Osteoblast (primary cell): ENCODE data around the gene SEMA4C. TPM values are rescaled to one million over a fixed set of nuclear protein-coding genes. Genes with fewer than 3 reads are reported as not detected.
A peak's percentile ranks its signal among the peaks of the same experiment; 100 is the strongest.

ENCODE experiments used
- DNase-seq: peaks from one replicate; pipeline ENCODE4 v3.0.0; 2011; ENCODE audit warnings: low spot score, mixed read lengths; ENCODE audit not compliant: insufficient read length; ENCODE audit errors: missing footprints
- H2AFZ ChIP-seq: 2 replicates; pipeline ENCODE4 v1.6.0; 2011; ENCODE audit warnings: mild to moderate bottlenecking, low read length
- H3K27ac ChIP-seq: 2 replicates; pipeline ENCODE4 v1.5.1; 2011; ENCODE audit warnings: mild to moderate bottlenecking, low read depth, low read length, moderate library complexity
- H3K27me3 ChIP-seq: 2 replicates; pipeline ENCODE4 v1.6.0; 2012; ENCODE audit warnings: mild to moderate bottlenecking, control low read depth, inconsistent platforms, low read length, moderate library complexity; ENCODE audit not compliant: insufficient read depth
- H3K36me3 ChIP-seq: 2 replicates; pipeline ENCODE4 v1.5.1; 2011; ENCODE audit warnings: mild to moderate bottlenecking, low read length, control low read depth, moderate library complexity; ENCODE audit not compliant: insufficient read depth
- H3K4me1 ChIP-seq: 2 replicates; pipeline ENCODE4 v1.5.1; 2011; ENCODE audit warnings: mild to moderate bottlenecking, low read length, control low read depth, moderate library complexity; ENCODE audit not compliant: insufficient read depth
- H3K4me2 ChIP-seq: 2 replicates; pipeline ENCODE4 v1.6.0; 2011; ENCODE audit warnings: mild to moderate bottlenecking, low read length; ENCODE audit not compliant: insufficient read depth
- H3K4me3 ChIP-seq: fragments of 200-600 bp; sonication (generic); 3 replicates; pipeline ENCODE4 v1.5.1; 2012; ENCODE audit warnings: mild to moderate bottlenecking, low read length, inconsistent platforms; ENCODE audit not compliant: insufficient read depth
- H3K79me2 ChIP-seq: 2 replicates; pipeline ENCODE4 v1.6.0; 2012; ENCODE audit warnings: mild to moderate bottlenecking, low read length, control low read depth, inconsistent platforms; ENCODE audit not compliant: insufficient read depth
- H3K9me3 ChIP-seq: 2 replicates; pipeline ENCODE4 v1.5.1; 2011; ENCODE audit warnings: low read depth, low read length, control low read depth
- H4K20me1 ChIP-seq: 2 replicates; pipeline ENCODE4 v1.6.0; 2012; ENCODE audit warnings: mild to moderate bottlenecking, low read length, control low read depth; ENCODE audit not compliant: insufficient read depth
- CTCF ChIP-seq: IDR thresholded peaks from 2 replicates; pipeline ENCODE4 v1.5.1; 2011; ENCODE audit warnings: mild to moderate bottlenecking, low read depth, low read length, moderate library complexity; ENCODE audit errors: extremely low read depth
- total RNA-seq: library from RNA; depleted of rRNA; stranded (reverse); fragments of >200 nt; gene quantifications from 2 replicates; pipeline ENCODE4 v1.2.3, GENCODE V29; 2012

Gene SEMA4C
- total RNA-seq, 1 donor = 29.7 TPM

GRCh38 chr2:96832408-96832753 lies 37.5 kb downstream of the SEMA4C start:
- H3K36me3 ChIP-seq = peaks cover 4% of the 10 kb centered on the region
- H3K4me1 ChIP-seq = peaks cover 6% of the 10 kb centered on the region
- no peaks in the 10 kb centered on the region for H3K79me2 ChIP-seq
- no peaks in the 10 kb centered on the region for H3K9me3 ChIP-seq
- no peaks in the 10 kb centered on the region for H3K27me3 ChIP-seq
- TF ChIP-seq CTCF = no peak
- H3K4me2 ChIP-seq = no peak overlapping the region
- H4K20me1 ChIP-seq = no peaks in the 10 kb centered on the region
- no peak overlapping the region for H3K27ac ChIP-seq
- H3K4me3 ChIP-seq = no peak overlapping the region
- DNase-seq = peak; percentile 25
- no peak overlapping the region for H2AFZ ChIP-seq

- H3K9me3 ChIP-seq = no peaks in the 10 kb centered on the region
- H3K27ac ChIP-seq = no peak overlapping the region
- TF ChIP-seq CTCF = no peak
- no peak overlapping the region for H3K4me3 ChIP-seq
- no peaks in the 10 kb centered on the region for H3K79me2 ChIP-seq
- peaks cover 6% of the 10 kb centered on the region for H3K4me1 ChIP-seq
- H3K27me3 ChIP-seq = no peaks in the 10 kb centered on the region
- H3K4me2 ChIP-seq = no peak overlapping the region
- H3K36me3 ChIP-seq = peaks cover 4% of the 10 kb centered on the region
- DNase-seq = peak; percentile 47
- no peak overlapping the region for H2AFZ ChIP-seq
- H4K20me1 ChIP-seq = no peaks in the 10 kb centered on the region
Observed at GRCh38 chr2:96831679-96832078, 38.2 kb downstream of the SEMA4C start.

- Histone ChIP-seq H3K27me3 (no peaks in the 10 kb centered on the region), H3K4me3 (no peak overlapping the region), H2AFZ (no peak overlapping the region), H3K4me1 (peaks cover 6% of the 10 kb centered on the region), H4K20me1 (no peaks in the 10 kb centered on the region), H3K36me3 (peaks cover 6% of the 10 kb centered on the region), H3K4me2 (no peak overlapping the region), H3K9me3 (no peaks in the 10 kb centered on the region), H3K79me2 (no peaks in the 10 kb centered on the region), H3K27ac (no peak overlapping the region)
- DNase-seq = peak; percentile 49
- no peak for TF ChIP-seq CTCF
Observed at GRCh38 chr2:96830044-96830562, 39.8 kb downstream of the SEMA4C start.

- Histone ChIP-seq H3K4me1 (peaks cover 6% of the 10 kb centered on the region), H3K9me3 (no peaks in the 10 kb centered on the region), H2AFZ (no peak overlapping the region), H3K27me3 (no peaks in the 10 kb centered on the region), H3K36me3 (peaks cover 6% of the 10 kb centered on the region), H3K27ac (no peak overlapping the region), H4K20me1 (no peaks in the 10 kb centered on the region), H3K4me3 (no peak overlapping the region), H3K79me2 (no peaks in the 10 kb centered on the region), H3K4me2 (no peak overlapping the region)
- no peak for TF ChIP-seq CTCF
- DNase-seq = peak; percentile 30
Observed at GRCh38 chr2:96828874-96829273, 41.0 kb downstream of the SEMA4C start.
